B cell (primary cell): ENCODE results near the gene STT3B.

Experiments
- EZH2 ChIP-seq: IDR thresholded peaks from 2 replicates; pipeline ENCODE4 v1.6.1; 2012; ENCODE audit warnings: borderline replicate concordance, low read depth, mild to moderate bottlenecking, moderate library complexity, low read length; ENCODE audit not compliant: insufficient read depth, poor library complexity, severe bottlenecking
- TF ChIP-seq, protein P1 (sequence below): fragments of 200-600 bp; IDR thresholded peaks from one replicate; pipeline ENCODE4 v1.8.0; 2022; ENCODE audit warnings: antibody characterized with exemption, mild to moderate bottlenecking

- TF ChIP-seq, protein P1, sequence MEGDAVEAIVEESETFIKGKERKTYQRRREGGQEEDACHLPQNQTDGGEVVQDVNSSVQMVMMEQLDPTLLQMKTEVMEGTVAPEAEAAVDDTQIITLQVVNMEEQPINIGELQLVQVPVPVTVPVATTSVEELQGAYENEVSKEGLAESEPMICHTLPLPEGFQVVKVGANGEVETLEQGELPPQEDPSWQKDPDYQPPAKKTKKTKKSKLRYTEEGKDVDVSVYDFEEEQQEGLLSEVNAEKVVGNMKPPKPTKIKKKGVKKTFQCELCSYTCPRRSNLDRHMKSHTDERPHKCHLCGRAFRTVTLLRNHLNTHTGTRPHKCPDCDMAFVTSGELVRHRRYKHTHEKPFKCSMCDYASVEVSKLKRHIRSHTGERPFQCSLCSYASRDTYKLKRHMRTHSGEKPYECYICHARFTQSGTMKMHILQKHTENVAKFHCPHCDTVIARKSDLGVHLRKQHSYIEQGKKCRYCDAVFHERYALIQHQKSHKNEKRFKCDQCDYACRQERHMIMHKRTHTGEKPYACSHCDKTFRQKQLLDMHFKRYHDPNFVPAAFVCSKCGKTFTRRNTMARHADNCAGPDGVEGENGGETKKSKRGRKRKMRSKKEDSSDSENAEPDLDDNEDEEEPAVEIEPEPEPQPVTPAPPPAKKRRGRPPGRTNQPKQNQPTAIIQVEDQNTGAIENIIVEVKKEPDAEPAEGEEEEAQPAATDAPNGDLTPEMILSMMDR = no peak
- no peak for TF ChIP-seq EZH2
Measured at GRCh38 chr3:31620656-31621055, 87.9 kb downstream of the STT3B start.
